Stimulated activated CD4-positive, alpha-beta T cell treated with anti-CD3 and anti-CD28 coated beads, TNF-alpha, amount 100 ng/mL, for 24 hours (primary cell): Measurements from ENCODE around the gene CDR2.
"Not testable (repeated sequence)": the region's sequence is repeated elsewhere in the genome, so short reads cannot be mapped to it uniquely, and the experiment has no call there.

Source experiments
- DNase-seq, 3 experiments: peaks; one replicate each; pipeline ENCODE4 v3.0.0-alpha.2; 2020; ENCODE audit warnings: low read depth in 3 of 3

The CDR2 gene

DNA sequence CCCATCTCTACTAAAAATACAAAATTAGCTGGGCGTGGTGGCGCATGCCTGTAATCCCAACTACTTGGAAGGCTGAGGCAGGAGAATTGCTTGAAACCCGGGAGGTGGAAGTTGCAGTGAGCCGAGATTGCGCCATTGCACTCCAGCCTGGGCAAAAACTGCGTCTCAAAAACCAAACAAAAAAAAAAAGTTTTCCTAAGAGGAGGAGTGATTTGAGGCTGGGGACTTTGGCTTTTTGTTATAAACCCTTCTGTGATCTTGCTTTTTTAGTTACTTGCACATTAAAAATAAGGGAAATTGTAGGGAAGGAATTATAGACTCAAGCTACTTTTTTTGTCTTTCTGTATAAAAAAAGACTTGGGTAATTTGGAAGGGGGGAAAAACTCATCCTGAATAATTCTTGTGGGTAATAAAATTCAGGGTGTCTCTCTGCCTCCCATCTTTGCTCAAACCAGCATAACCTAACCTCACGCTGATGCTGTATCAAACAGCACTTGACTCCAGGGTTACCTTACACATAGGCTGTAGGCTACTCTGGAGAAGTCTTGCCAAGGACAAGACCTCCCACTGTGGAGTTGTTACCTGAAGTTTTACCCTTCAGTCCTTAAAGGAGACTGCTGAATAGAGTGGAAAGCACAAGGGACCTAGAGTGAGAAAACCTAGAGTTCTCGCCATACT, 1.7 kb upstream of the CDR2 start:
- no peak for DNase-seq

DNA sequence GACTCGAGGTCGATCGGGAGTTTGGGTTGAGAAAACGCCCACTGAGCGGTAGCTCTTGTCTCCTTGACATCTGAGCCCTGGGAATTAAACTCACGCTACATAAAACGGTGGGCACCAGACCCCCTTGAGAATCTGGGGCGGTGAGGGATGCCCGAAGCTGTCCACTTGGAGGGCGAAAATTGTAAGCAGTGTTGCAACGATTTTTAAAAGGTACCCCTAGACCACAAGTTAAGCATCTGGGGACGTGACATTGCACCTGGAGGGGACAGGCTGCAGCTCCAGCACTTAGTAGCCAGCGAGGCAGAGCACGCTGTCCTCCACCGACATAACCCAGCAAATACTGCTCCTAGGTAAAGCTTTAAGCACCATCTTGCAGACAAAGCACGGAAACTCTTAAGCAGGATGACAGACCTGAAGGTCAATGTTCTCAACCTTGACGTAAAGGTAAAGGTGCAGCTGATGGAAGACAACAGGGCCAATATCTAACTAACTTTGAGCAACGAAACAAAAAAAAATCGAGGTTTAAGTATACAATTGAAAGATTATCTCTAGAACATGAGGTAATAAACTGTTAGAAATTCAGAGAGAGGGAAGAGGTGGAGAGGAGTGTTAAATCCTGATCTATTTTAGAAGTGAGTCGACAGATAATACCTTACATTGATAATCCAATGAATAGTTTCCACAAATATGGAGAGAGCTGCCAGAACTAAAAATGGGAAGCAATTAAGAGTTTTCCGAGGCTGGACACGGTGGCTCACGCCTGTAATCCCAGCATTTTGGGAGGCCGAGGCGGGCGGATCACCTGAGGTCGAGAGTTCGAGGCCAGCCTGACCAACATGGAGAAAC, 921 bp upstream of the CDR2 start:
- no peak for DNase-seq

DNA sequence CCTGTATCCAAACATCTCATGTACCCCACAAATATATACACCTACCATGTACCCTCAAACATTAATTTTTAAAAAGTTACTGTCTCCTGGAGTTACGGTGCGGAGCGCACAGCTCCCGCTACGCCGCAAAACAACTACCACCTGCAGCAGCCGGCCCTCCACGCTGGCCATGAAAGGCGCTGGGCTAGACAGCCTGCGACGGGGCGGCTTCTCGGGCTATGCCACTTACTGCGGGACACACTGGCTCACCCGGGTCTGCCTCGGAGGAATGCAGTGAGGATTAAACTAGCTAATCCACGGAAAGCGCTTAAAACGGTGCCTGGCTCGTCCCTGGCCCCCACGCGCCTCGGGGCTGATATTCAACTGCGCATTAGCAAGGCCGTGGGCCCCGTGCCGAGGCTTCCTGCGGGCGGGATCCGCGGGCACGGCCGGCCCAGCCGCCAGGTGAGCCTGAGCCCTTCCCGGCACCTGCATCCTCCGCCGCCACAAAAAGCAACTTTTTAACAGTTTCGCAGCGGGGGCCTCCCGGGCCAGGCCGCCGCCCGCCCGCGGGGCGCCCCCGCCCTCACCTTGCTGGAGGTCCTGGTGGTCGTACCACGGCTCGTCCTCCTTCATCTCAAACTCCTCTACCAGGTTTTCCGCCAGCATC, 633 bp downstream of the CDR2 start:
- peak in 1 of 3 experiments; percentile 40 for DNase-seq

DNA sequence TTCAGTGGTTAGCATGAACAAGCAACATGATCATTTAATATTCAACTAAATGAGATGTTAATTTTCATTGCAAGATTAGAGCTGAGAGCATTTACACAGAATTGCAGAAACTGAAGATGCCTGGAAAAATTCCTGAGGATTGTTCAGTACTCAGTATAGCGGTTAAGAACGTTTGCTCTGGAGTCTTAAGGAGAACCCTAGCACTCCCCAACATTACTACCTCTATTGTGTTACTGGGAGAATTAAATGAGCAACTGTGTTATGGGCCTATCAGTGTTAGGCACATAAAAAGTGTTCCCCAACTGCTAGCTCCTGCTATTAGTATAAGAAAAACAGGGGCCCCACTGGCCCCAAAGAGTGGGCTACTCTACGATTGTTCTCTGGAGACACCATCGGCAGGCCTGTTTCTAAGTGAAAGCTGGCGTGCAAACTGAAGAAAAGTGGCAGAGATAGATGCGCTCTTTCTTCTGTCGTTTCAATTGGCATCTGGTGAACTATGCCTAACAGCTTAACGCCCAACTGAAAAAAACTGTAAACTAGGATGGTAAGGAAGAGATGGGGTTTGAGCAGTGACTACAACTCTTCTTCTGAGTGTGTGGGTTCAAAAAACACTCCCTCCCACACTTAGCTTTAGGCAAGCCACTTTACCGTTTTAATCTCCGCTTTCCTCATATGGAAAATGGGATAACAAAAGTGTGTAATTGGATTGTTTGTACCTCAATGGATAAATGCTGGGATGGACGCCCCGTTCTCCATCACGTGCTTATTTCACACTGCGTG, 1.3 kb downstream of the CDR2 start:
- DNase-seq = no peak

DNA sequence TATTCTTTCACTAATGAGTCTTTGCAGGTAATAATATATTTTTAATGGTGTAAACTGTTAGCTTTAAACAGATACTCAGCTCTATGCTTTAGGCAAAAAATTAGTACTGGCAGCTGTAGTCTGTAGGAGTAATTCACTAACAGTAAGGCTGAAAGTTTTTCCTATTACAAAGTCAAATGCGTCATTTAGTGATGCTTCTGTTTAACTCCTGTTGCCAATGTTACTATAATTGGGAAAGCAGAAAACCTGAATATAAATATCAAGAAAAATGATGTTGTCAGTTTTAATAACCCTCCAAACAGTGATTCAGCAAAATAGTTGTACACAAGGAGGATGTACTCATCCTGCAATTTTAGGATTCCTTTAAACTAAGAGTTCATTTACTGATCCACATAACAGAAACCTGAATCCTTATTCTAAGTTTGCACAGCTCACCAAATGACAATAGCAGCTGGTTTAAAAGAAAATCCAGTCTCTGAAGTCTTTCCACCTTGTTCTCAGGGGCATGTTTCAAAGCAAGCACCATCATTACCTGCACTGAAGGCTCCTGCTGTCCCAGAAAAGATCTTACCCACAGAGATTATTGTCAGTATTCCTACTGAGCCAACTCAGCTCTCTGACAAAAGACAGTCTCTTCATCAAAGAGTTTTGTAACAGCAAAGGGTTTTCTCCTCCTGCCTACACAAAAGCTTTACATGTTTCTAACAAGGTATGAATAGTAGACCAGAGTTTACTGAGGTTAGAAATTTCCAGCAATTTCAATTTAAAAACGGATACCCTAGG, 4.2 kb downstream of the CDR2 start:
- DNase-seq = no peak

DNA sequence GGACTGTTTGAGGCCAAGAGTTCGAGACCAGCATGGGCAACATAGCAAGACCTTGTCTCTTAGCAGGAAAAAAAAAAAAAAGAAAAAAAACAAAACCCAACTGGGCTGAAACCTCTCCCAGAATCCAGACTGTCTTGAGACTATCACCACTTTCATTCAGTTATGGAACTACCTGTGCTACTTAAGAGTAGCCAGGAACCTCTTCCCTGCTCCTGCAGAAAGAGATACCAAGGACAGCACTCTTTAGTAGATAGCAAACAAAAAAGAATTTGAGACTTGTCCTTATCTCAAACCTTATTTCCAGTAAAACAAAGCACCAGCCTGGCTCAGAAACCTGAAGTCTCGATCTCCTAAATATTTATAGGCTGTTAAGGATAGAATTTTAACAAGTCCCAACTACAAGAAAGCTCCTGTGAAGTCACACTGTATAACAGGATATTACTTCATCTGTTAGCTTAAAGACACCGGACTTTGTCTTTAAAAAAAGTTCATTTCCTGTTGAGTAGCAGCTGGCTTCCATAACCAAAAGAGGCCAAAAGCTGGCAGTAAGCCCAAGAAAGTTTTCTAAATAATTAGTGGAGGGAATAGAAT, 5.1 kb downstream of the CDR2 start:
- DNase-seq = no peak

DNA sequence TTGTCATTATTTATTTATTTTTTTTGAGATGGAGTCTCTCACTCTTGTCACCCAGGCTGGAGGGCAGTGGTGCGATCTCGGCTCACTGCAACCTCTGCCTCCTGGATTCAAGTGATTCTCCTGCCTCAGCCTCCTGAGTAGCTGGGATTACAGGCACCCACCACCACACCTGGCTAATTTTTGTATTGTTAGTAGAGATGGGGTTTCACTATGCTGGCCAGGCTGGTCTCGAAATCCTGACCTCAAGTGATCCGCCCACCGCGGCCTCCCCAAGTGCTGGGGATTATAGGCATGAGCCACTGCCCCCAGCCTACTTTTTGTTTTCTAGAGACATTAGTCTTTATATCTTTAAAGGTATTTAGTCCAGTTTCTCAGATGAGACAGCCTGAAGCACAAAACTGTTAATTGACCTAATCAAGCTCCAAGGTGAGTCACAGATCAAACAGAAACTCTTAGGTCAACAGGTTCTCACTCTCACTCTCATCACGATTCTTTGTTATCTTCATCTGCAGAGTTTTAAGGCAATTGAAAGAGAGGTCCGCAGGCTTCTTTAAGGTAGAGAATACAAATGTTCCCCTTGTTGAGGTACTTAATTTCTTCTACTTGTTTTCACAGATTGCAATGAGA, 6.1 kb downstream of the CDR2 start:
- not testable (repeated sequence) for DNase-seq

DNA sequence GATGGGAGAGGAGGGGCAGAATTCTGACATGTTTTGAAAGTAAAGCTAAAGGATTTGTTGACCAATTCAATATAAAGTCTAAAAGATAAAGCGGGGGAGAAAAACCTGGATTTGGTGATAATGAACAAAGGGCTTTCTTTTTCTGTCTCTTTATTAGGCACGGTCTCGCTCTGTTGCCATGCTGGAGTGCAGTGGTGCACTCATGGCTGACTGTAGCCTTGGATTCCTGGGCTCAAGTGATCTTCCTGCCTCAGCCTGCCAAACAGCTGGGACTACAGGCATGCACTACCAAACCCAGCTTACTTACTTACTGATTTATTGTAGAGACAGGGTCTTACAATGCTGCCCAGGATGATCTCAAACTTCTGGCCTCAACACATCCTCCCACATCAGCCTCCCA, 7.5 kb downstream of the CDR2 start:
- no peak for DNase-seq

DNA sequence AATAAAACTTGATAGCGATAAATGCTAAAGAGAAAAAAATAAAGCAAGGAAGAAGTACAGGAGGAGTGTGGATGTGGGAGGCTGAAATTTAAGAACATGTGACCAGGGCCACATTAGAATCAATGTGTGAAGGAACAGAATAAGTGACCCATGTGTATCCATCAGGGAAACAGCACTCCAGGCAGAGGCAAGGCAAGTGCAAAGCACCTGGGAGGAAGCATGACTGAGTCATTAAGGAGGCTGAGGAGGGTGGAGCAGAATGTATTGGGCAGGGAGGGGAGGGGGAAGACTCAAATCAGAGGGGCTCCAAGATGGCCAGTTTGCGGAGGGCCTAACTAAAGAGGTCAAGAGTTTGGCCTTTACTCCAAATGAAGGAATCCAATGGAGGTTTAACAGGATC, 8.0 kb downstream of the CDR2 start:
- no peak for DNase-seq

DNA sequence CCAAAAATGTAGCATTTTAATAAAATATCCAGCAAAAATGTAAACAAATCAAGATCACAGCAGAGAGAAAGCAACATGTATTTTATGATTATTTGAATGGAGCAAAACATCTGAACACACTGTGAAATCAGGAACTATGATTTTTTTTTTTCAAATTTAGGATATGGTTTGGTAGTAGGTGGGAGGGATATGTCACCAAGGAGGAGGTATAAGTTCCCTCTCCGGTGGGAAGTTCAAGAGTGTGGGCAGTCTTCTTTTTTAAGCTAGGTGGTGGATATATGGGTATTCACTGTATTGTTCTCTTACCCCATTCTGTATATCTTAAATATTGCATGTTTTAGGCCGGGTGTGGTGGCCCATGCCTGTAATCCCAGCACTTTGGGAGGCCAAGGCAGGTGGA, 10.2 kb downstream of the CDR2 start:
- no peak for DNase-seq

DNA sequence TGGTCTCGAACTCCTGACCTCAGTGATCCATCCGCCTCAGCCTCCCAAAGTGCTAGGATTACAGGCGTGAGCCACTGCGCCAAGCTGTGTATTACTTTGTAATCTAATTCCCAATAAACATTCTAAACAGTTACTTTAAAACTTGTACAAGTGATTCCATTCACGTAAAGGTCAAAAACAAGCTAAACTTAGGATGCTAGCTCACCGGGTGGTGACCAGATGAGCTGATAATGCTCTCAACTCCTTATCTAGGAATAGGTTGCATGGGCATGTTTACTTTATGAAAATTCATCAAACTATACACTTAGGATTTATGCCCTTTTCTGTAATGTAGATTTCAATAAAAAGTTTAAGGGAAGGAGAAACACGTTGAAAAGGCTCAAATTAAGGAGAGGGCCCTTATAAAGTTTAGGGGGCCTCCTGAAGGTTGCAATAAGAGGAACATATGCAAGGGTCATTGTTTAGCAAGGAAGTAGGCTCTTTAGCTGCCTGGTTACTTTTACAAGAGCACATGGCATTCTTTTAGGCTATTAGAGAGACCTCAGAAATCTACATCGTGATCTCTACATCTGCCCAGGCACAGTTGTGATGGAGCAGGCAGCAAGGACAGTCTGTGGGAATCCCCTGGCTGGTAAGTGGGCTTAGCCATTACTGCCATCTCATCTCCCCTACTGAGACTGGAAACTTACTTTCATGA, 13.3 kb downstream of the CDR2 start:
- DNase-seq = no peak

DNA sequence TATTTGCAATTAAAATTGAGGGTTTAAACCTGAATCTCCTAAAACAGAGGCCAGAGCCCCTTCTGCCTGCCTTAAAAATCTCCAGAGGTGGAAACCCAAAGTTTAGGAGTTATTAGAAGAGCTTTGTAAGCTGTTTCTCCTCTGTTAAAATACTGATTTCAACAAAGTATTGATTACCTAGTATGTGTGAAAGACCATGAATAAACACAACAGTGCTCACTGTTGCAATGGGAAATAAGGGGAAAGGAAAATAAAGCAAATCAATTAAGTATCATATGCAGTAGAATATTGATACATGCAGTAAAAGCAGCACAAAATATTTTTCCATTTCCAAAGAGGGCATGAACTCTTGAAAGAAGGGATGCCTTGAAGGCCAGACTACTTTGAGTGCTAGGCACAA, 14.7 kb downstream of the CDR2 start:
- DNase-seq = no peak

DNA sequence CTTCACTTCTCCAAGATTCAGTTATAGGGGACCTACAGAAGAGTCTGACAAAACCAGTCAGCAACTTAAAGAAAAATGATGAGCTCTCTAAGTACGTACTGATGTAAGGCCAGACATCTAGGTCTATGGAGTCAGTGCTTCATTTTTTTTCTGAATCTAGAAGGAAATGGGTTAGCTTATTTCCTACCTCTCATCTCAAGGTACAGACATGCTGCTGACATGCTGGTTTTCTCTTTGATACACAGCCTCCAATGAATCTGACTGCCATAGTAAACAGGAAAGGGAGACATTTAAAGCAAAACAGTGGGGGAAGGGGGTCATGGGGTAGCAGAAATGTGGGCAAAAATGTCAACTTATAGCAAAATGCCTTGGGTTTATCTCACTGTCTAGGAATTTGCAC, 16.4 kb downstream of the CDR2 start:
- no peak for DNase-seq

DNA sequence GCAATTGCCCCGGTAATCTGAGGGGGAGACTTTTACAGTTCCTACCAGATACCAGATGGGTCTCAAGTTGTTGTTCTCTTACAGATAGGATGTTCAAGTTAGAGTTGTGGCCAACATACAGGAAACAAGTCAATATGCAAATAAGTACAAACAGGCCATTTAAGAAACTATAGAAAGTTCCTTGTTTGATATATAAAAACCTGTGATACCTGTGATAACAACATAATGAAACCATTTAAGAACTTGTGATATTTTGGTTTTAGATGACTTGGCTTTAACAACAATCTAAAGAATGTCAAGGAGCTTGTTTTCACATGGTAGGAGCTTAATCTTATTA, 16.8 kb downstream of the CDR2 start:
- DNase-seq = no peak

DNA sequence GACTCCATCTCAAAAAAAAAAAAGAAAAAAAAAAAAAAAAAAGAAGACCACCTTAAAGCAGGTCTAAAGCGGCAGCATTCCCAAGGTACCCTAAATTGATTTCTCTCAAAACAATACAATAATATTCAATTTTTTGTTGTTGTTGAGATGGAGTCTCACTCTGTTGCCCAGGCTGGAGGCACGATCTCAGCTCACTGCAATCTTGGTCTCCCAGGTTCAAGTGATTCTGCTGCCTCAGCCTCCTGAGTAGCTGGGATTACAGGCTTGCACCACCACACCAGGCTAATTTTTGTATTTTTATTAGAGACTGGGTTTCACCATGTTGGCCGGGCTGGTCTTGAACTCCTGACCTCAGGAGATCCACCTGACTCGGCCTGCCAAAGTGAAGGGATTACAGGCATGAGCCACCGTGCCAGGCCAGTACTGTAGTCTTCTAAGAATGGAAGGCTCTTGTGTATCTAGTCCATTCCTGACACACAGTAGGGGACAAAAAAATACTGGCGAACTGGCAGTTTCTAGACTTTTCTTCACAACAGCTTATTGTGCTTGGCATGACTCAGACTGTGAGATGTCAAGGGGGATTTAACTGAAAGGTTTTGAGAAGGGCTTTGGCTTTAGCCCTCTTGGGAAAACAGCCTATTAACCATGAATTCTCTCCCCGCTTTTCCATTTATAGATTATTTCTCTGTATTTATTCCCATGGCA, 17.3 kb downstream of the CDR2 start:
- no peak for DNase-seq

DNA sequence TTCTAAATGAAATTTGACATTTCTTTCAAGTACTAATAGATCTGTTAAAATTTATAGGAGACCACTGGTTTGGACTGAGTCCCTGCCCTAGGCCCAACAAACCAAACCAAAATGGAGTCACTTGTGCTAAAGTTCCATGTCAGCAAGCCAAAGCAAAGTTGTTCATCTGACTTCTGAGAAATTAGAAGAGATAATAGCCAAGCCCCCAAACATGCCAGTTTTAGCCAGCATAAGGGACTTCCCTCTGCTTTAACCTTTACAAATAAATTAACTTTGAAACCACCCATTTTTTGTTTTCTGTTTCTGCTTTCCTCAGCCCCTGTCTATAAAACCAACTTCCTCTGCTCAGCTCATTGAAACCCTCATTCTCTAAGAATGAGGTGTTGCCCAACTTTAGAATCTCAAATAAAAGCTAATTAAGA, 18.9 kb downstream of the CDR2 start:
- DNase-seq = no peak

DNA sequence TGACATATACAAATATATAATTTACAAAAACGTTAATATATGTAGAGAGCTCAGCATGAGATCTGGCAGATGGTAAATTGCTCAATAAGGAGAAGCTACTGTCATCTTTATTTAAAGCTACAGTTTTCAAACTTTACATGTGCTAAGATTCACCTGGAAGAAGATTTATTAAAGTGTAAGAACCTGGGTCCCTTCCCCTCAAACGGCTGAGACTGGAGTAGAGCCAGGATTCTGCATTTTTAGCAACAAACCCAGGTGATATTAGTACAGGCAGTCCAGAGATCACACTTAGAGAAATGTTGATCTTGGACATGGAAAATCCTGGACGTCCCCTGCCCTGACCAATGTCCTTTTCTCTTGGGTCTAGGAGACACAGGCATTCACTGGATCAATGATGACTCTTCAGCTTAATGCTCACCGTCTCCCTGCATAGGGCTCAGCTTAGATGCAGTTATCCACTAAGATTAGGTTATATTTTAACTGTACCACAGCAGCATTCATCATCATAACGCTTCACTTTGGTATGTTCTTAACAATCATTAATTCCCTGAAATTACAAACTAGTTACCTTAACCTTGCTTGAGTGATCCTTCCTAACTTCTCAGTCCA, 20.4 kb downstream of the CDR2 start:
- no peak for DNase-seq

DNA sequence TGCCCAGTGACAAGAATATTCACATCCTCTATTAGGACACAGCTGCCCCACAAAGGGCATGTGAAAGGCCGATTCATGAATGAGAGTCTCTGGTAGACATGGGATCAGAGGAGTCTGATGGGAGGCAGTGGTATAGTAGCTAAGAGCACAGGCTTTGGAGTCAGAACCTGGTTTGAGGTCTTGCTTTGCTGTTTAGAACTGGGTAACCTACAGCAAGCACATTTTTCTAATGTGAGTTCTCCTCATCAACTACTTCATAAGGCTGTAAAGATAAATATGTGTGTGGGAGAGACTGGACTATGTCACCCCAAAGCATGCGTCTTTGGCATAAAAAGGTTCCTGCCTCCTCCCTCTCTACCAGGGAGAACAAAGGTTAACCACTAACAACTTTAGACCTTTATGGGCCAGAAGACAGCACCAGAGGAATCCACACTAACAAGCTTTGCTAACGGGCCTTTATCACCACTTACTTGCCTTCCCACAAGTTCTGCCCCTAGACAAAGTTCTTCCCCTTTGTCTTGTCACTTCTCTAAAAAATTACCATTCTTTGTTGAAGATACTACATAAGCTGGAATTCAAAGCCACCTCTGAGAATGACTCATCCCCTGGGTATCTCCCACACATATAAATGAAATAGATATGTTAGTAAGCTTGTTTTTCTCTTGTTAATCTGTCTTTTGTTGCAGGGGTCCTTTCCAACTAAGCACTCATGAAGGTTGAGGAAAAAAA, 21.1 kb downstream of the CDR2 start:
- no peak for DNase-seq
